ENCODE data around the gene NFATC3.

NFATC3 gene

DNA sequence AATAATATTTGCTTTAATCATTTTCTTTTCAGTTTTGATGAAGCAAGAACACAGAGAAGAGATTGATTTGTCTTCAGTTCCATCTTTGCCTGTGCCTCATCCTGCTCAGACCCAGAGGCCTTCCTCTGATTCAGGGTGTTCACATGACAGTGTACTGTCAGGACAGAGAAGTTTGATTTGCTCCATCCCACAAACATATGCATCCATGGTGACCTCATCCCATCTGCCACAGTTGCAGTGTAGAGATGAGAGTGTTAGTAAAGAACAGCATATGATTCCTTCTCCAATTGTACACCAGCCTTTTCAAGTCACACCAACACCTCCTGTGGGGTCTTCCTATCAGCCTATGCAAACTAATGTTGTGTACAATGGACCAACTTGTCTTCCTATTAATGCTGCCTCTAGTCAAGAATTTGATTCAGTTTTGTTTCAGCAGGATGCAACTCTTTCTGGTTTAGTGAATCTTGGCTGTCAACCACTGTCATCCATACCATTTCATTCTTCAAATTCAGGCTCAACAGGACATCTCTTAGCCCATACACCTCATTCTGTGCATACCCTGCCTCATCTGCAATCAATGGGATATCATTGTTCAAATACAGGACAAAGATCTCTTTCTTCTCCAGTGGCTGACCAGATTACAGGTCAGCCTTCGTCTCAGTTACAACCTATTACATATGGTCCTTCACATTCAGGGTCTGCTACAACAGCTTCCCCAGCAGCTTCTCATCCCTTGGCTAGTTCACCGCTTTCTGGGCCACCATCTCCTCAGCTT is 105.8 kb downstream of the NFATC3 start:
- DNase-seq (ENCODE audit: low read depth) = peak; percentile 63
- TF ChIP-seq, protein P1, sequence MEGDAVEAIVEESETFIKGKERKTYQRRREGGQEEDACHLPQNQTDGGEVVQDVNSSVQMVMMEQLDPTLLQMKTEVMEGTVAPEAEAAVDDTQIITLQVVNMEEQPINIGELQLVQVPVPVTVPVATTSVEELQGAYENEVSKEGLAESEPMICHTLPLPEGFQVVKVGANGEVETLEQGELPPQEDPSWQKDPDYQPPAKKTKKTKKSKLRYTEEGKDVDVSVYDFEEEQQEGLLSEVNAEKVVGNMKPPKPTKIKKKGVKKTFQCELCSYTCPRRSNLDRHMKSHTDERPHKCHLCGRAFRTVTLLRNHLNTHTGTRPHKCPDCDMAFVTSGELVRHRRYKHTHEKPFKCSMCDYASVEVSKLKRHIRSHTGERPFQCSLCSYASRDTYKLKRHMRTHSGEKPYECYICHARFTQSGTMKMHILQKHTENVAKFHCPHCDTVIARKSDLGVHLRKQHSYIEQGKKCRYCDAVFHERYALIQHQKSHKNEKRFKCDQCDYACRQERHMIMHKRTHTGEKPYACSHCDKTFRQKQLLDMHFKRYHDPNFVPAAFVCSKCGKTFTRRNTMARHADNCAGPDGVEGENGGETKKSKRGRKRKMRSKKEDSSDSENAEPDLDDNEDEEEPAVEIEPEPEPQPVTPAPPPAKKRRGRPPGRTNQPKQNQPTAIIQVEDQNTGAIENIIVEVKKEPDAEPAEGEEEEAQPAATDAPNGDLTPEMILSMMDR (conservative IDR thresholded peaks at IDR 0.05; ENCODE audit: control insufficient read depth, insufficient read depth, low read depth, low read length) = no peak
- H3K4me3 ChIP-seq (ENCODE audit: control insufficient read depth, low read depth, low read length) = no peak overlapping the region

GRCh38 chr16:68194251-68194650 is 109.1 kb downstream of the NFATC3 start:
- no peak overlapping the region for H3K4me3 ChIP-seq (ENCODE audit: control insufficient read depth, low read depth, low read length)
- TF ChIP-seq, protein P1 (conservative IDR thresholded peaks at IDR 0.05; ENCODE audit: control insufficient read depth, insufficient read depth, low read depth, low read length) = no peak
- DNase-seq (ENCODE audit: low read depth) = no peak

GRCh38 chr16:68197250-68197649 is 112.1 kb downstream of the NFATC3 start:
- H3K4me3 ChIP-seq (ENCODE audit: control insufficient read depth, low read depth, low read length) = no peak overlapping the region
- TF ChIP-seq, protein P1 (conservative IDR thresholded peaks at IDR 0.05; ENCODE audit: control insufficient read depth, insufficient read depth, low read depth, low read length) = no peak
- DNase-seq (ENCODE audit: low read depth) = peak; percentile 18

DNA sequence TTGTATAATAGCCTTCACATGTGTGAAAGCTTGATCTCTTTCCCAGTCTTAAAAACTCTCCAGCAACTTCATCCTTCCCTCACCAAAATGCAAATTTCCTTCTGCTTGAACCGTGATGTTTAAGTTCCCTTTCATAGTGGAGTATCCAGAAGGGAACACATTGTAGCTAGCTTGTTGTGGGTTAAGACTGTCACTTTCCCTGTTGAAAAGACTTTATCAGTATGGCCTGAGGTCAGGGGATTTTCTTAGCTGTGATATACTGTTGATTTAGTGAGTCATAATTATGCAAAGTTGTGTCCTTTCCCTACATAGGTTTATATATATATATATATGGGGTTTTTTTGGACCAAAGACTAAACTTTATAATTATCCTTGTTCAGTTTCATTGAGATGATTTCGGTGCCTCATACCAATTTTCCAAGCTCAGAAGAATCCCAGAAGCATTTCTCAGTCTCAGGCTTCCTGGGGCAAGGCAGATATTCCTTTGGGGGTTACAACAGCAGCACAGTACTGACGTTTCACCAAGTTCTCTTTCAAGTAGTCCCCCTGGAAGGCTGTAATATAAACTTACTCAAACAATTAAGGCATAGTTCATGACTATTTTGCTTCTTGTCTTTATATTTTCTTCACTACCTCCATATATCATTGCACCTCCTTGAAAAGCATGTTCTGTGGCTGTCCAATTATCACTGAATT is 115.1 kb downstream of the NFATC3 start:
- TF ChIP-seq, protein P1 (conservative IDR thresholded peaks at IDR 0.05; ENCODE audit: control insufficient read depth, insufficient read depth, low read depth, low read length) = no peak
- H3K4me3 ChIP-seq (ENCODE audit: control insufficient read depth, low read depth, low read length) = no peak overlapping the region
- peak; percentile 67 for DNase-seq (ENCODE audit: low read depth)

DNA sequence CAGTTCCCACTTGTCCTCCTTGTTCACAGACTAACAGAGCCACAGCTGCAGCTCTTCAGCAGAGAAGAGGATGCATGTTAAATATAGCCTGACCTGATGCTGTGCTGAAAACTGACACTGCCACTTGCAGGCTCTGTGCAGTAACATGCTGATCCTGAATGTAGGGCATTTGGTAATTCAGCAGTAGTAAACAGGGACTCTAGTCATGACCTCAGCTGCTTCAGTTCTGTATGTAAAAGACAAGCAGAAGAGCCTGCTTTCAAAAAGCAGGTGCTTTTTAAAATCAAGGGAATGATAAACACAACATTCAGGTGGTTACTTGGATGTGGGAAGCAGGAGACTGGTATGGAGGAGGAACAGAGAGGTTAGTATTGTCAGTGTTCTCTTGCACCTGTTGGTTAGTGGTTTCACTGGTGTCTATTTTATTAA is 116.9 kb downstream of the NFATC3 start:
- TF ChIP-seq, protein P1 (conservative IDR thresholded peaks at IDR 0.05; ENCODE audit: control insufficient read depth, insufficient read depth, low read depth, low read length) = no peak
- peak; percentile 6 for DNase-seq (ENCODE audit: low read depth)
- no peak overlapping the region for H3K4me3 ChIP-seq (ENCODE audit: control insufficient read depth, low read depth, low read length)

- no peak overlapping the region for H3K4me3 ChIP-seq (ENCODE audit: control insufficient read depth, low read depth, low read length)
- DNase-seq (ENCODE audit: low read depth) = no peak
- TF ChIP-seq, protein P1 (conservative IDR thresholded peaks at IDR 0.05; ENCODE audit: control insufficient read depth, insufficient read depth, low read depth, low read length) = no peak
Observed at GRCh38 chr16:68206245-68206644, 121.1 kb downstream of the NFATC3 start.

Data from fibroblast of mammary gland (primary cell).